SK-N-SH treated with all-trans-retinoic acid at 6 μM for 48 hours (cell line): Measurements from ENCODE around the gene TXK.

Source experiments
- ATAC-seq: fragments of 200-7000 bp; cut with Tn5 transposase; 3 replicates; pipeline ENCODE4 v1.9.1; 2020; ENCODE audit warnings: mild to moderate bottlenecking, moderate library complexity
- ARNTL ChIP-seq: fragments of 450-650 bp; formaldehyde crosslinking; IDR thresholded peaks from 2 replicates; pipeline ENCODE4 v1.5.0; 2020; ENCODE audit warnings: low read depth, mild to moderate bottlenecking, moderate library complexity, borderline replicate concordance
- BACH2 ChIP-seq: fragments of 250-450 bp; sonication (Bioruptor Pico); IDR thresholded peaks from 2 replicates; pipeline ENCODE4 v1.9.0; 2021; ENCODE audit warnings: mild to moderate bottlenecking, borderline replicate concordance
- CSDC2 ChIP-seq: fragments of 250-450 bp; sonication (Bioruptor Pico); IDR thresholded peaks from 2 replicates; pipeline ENCODE4 v1.5.0; 2020; ENCODE audit warnings: mild to moderate bottlenecking, moderate library complexity
- ESRRG ChIP-seq: fragments of 250-450 bp; sonication (Bioruptor Pico); IDR thresholded peaks from 2 replicates; pipeline ENCODE4 v1.6.1; 2021; ENCODE audit warnings: mild to moderate bottlenecking
- GLIS3 ChIP-seq: fragments of 250-450 bp; sonication (Bioruptor Pico); IDR thresholded peaks from 2 replicates; pipeline ENCODE4 v1.5.0; 2020; ENCODE audit warnings: mild to moderate bottlenecking, moderate library complexity
- OSR1 ChIP-seq: fragments of 250-450 bp; sonication (Bioruptor Pico); IDR thresholded peaks from 2 replicates; pipeline ENCODE4 v1.8.0; 2022; ENCODE audit warnings: moderate library complexity, mild to moderate bottlenecking, inconsistent platforms
- PATZ1 ChIP-seq: fragments of 250-450 bp; sonication (Bioruptor Pico); IDR thresholded peaks from 2 replicates; pipeline ENCODE4 v1.8.0; 2020; ENCODE audit warnings: mild to moderate bottlenecking, moderate library complexity, borderline replicate concordance
- RARB ChIP-seq: fragments of 250-450 bp; sonication (Bioruptor Pico); IDR thresholded peaks from 2 replicates; pipeline ENCODE4 v1.8.0; 2021; ENCODE audit warnings: mild to moderate bottlenecking, moderate library complexity
- SNAI2 ChIP-seq: fragments of 250-450 bp; sonication (Bioruptor Pico); IDR thresholded peaks from 2 replicates; pipeline ENCODE4 v1.5.0; 2020; ENCODE audit warnings: mild to moderate bottlenecking, moderate library complexity
- TCF4 ChIP-seq: fragments of 250-450 bp; sonication (Bioruptor Pico); IDR thresholded peaks from 2 replicates; pipeline ENCODE4 v1.8.0; 2021; ENCODE audit warnings: mild to moderate bottlenecking, moderate library complexity, borderline replicate concordance
- TOX ChIP-seq: fragments of 250-450 bp; sonication (Bioruptor Pico); IDR thresholded peaks from 2 replicates; pipeline ENCODE4 v1.8.0; 2021; ENCODE audit warnings: mild to moderate bottlenecking, moderate library complexity, borderline replicate concordance
- TSHZ2 ChIP-seq: fragments of 250-450 bp; sonication (Bioruptor Pico); IDR thresholded peaks from 2 replicates; pipeline ENCODE4 v1.5.0; 2020; ENCODE audit warnings: mild to moderate bottlenecking, moderate library complexity
- ZC3H10 ChIP-seq: fragments of 250-450 bp; sonication (Bioruptor Pico); IDR thresholded peaks from 2 replicates; pipeline ENCODE4 v1.5.1; 2021; ENCODE audit warnings: mild to moderate bottlenecking, moderate library complexity
- ZFP3 ChIP-seq: fragments of 250-450 bp; sonication (Bioruptor Pico); IDR thresholded peaks from 2 replicates; pipeline ENCODE4 v1.5.0; 2020; ENCODE audit warnings: mild to moderate bottlenecking, moderate library complexity
- ZFP30 ChIP-seq: fragments of 450-650 bp; formaldehyde crosslinking; IDR thresholded peaks from 2 replicates; pipeline ENCODE4 v1.5.0; 2022; ENCODE audit warnings: mild to moderate bottlenecking, moderate library complexity
- ZNF565 ChIP-seq: fragments of 450-650 bp; formaldehyde crosslinking; conservative IDR thresholded peaks from 2 replicates; pipeline ENCODE4 v1.5.0; 2020; ENCODE audit warnings: low read depth, mild to moderate bottlenecking, moderate library complexity
- ZNF70 ChIP-seq: fragments of 450-650 bp; formaldehyde crosslinking; IDR thresholded peaks from 2 replicates; pipeline ENCODE4 v1.5.0; 2020; ENCODE audit warnings: mild to moderate bottlenecking, moderate library complexity
- ZNF8 ChIP-seq: fragments of 450-650 bp; formaldehyde crosslinking; IDR thresholded peaks from 2 replicates; pipeline ENCODE4 v1.5.0; 2020; ENCODE audit warnings: mild to moderate bottlenecking, moderate library complexity
- TF ChIP-seq, protein P1 (sequence below): fragments of 250-450 bp; sonication (Bioruptor Pico); IDR thresholded peaks from 2 replicates; pipeline ENCODE4 v1.5.1; 2021; ENCODE audit warnings: mild to moderate bottlenecking, moderate library complexity
- TF ChIP-seq, protein P2 (sequence below): fragments of 250-450 bp; sonication (Bioruptor Pico); IDR thresholded peaks from 2 replicates; pipeline ENCODE4 v1.8.0; 2021; ENCODE audit warnings: low read depth, mild to moderate bottlenecking, moderate library complexity, borderline replicate concordance

The TXK gene

GRCh38 chr4:48039561-48039960 lies 94.5 kb downstream of the TXK start:
- TF ChIP-seq TOX (no peak), RARB (CRISPR knock-in tag) (no peak), OSR1 (CRISPR knock-in tag) (no peak)
- TF ChIP-seq, all 23 proteins: peak for 0

DNA sequence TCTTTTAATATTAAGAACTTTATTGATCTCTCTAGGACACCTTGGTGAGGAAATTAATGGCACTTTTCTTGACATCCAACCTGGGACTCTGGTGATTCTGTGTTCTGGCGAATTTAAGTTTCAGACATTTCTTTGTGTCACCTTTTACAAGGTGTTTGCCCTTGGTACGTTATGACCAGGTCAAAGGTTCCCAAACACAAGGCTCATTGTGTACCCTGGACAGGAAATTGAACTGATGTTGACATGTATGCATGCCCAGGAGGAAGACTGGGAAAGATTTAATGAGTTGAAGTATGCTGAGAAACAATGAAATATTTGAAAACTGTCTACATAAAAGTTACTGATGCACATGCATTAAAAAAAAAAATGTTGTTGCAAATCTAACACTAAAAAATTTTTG lies 95.4 kb downstream of the TXK start:
- no peak for ATAC-seq
- TF ChIP-seq, protein P1, sequence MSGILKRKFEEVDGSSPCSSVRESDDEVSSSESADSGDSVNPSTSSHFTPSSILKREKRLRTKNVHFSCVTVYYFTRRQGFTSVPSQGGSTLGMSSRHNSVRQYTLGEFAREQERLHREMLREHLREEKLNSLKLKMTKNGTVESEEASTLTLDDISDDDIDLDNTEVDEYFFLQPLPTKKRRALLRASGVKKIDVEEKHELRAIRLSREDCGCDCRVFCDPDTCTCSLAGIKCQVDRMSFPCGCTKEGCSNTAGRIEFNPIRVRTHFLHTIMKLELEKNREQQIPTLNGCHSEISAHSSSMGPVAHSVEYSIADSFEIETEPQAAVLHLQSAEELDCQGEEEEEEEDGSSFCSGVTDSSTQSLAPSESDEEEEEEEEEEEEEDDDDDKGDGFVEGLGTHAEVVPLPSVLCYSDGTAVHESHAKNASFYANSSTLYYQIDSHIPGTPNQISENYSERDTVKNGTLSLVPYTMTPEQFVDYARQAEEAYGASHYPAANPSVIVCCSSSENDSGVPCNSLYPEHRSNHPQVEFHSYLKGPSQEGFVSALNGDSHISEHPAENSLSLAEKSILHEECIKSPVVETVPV = no peak
- TF ChIP-seq ZFP3 (CRISPR knock-in tag) = no peak
- no peak for TF ChIP-seq BACH2
- TF ChIP-seq, protein P2, sequence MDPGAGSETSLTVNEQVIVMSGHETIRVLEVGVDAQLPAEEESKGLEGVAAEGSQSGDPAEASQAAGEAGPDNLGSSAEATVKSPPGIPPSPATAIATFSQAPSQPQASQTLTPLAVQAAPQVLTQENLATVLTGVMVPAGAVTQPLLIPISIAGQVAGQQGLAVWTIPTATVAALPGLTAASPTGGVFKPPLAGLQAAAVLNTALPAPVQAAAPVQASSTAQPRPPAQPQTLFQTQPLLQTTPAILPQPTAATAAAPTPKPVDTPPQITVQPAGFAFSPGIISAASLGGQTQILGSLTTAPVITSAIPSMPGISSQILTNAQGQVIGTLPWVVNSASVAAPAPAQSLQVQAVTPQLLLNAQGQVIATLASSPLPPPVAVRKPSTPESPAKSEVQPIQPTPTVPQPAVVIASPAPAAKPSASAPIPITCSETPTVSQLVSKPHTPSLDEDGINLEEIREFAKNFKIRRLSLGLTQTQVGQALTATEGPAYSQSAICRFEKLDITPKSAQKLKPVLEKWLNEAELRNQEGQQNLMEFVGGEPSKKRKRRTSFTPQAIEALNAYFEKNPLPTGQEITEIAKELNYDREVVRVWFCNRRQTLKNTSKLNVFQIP = no peak
- no peak for TF ChIP-seq ZNF8 (CRISPR knock-in tag)
- no peak for TF ChIP-seq PATZ1 (CRISPR knock-in tag)
- TF ChIP-seq ZNF565 = no peak
- no peak for TF ChIP-seq ESRRG
- TF ChIP-seq GLIS3 (CRISPR knock-in tag) = no peak

More at GRCh38 chr4:48039561-48039960, 94.5 kb downstream of the TXK start:
- no peak for ATAC-seq

GRCh38 chr4:48037117-48037462 lies 97.0 kb downstream of the TXK start:
- TF ChIP-seq ARNTL (CRISPR knock-in tag) = no peak
- TF ChIP-seq ZNF70 (CRISPR knock-in tag) = no peak
- no peak for TF ChIP-seq SNAI2 (CRISPR knock-in tag)
- no peak for TF ChIP-seq ZFP30 (CRISPR knock-in tag)
- TF ChIP-seq ZC3H10 (CRISPR knock-in tag) = no peak
- TF ChIP-seq, protein P2 = no peak
- TF ChIP-seq, protein P1 = no peak
- no peak for TF ChIP-seq BACH2
- TF ChIP-seq ZNF8 (CRISPR knock-in tag) = no peak
- TF ChIP-seq PATZ1 (CRISPR knock-in tag) = no peak
- no peak for TF ChIP-seq OSR1 (CRISPR knock-in tag)
- TF ChIP-seq ZNF565 = no peak
- TF ChIP-seq ZFP3 (CRISPR knock-in tag) = no peak
- no peak for ATAC-seq

- no peak for TF ChIP-seq CSDC2
- no peak for TF ChIP-seq PATZ1 (CRISPR knock-in tag)
- no peak for TF ChIP-seq RARB (CRISPR knock-in tag)
- TF ChIP-seq TSHZ2 (CRISPR knock-in tag) = no peak
- no peak for TF ChIP-seq ZFP30 (CRISPR knock-in tag)
- TF ChIP-seq ARNTL (CRISPR knock-in tag) = no peak
- no peak for TF ChIP-seq ESRRG
- TF ChIP-seq BACH2 = no peak
- no peak for TF ChIP-seq ZNF8 (CRISPR knock-in tag)
- TF ChIP-seq TCF4 (CRISPR knock-in tag) = no peak
- TF ChIP-seq TOX = no peak
- no peak for TF ChIP-seq ZC3H10 (CRISPR knock-in tag)
- TF ChIP-seq, all 23 proteins: peak for 0
- no peak for ATAC-seq
Observed at GRCh38 chr4:48035952-48036351, 98.1 kb downstream of the TXK start.
